Measurements from ENCODE around the gene PNKD.

PNKD gene

GRCh38 chr2:218269900-218270720 is at the start of gene PNKD, which contains the start of gene AAMP:
PNKD (plus strand) TSS chr2:218270519; CDS start chr2:218270536, 17 bp downstream.
AAMP (minus strand) TSS chr2:218270137; CDS start chr2:218270086, 51 bp downstream.
- peak; percentile 95 for DNase-seq (ENCODE audit: low read depth)

- DNase-seq (ENCODE audit: low read depth): no peak
Measured at GRCh38 chr2:218221000-218221399, 49.3 kb upstream of the PNKD start.

- no peak for DNase-seq (ENCODE audit: low read depth)
Measured at GRCh38 chr2:218223046-218223445, 47.3 kb upstream of the PNKD start.

- DNase-seq (ENCODE audit: low read depth): no peak
Measured at GRCh38 chr2:218224186-218224585, 46.1 kb upstream of the PNKD start.

- no peak for DNase-seq (ENCODE audit: low read depth)
Measured at GRCh38 chr2:218226903-218227302, 43.4 kb upstream of the PNKD start.

GRCh38 chr2:218228366-218229090 is 41.8 kb upstream of the PNKD start:
- no peak for DNase-seq (ENCODE audit: low read depth)

- DNase-seq (ENCODE audit: low read depth): peak; percentile 68
Measured at GRCh38 chr2:218229239-218229638, 41.1 kb upstream of the PNKD start.

GRCh38 chr2:218229851-218230250 is 40.5 kb upstream of the PNKD start:
- DNase-seq (ENCODE audit: low read depth): no peak

- DNase-seq (ENCODE audit: low read depth): no peak
Measured at GRCh38 chr2:218230882-218231281, 39.4 kb upstream of the PNKD start.

- DNase-seq (ENCODE audit: low read depth): no peak
Measured at GRCh38 chr2:218233543-218233942, 36.8 kb upstream of the PNKD start.

- no peak for DNase-seq (ENCODE audit: low read depth)
Measured at GRCh38 chr2:218234521-218234920, 35.8 kb upstream of the PNKD start.

- no peak for DNase-seq (ENCODE audit: low read depth)
Measured at GRCh38 chr2:218235017-218235416, 35.3 kb upstream of the PNKD start.

- no peak for DNase-seq (ENCODE audit: low read depth)
Measured at GRCh38 chr2:218236829-218237228, 33.5 kb upstream of the PNKD start.

- DNase-seq (ENCODE audit: low read depth): no peak
Measured at GRCh38 chr2:218238887-218239286, 31.4 kb upstream of the PNKD start.

- no peak for DNase-seq (ENCODE audit: low read depth)
Measured at GRCh38 chr2:218244204-218244603, 26.1 kb upstream of the PNKD start.

- no peak for DNase-seq (ENCODE audit: low read depth)
Measured at GRCh38 chr2:218244665-218245064, 25.7 kb upstream of the PNKD start.

- DNase-seq (ENCODE audit: low read depth): no peak
Measured at GRCh38 chr2:218245214-218245613, 25.1 kb upstream of the PNKD start.

GRCh38 chr2:218249691-218250090 is 20.6 kb upstream of the PNKD start:
- no peak for DNase-seq (ENCODE audit: low read depth)

GRCh38 chr2:218252509-218253231 is 17.6 kb upstream of the PNKD start:
- DNase-seq (ENCODE audit: low read depth): no peak

- DNase-seq (ENCODE audit: low read depth): no peak
Measured at GRCh38 chr2:218253232-218253625, 17.1 kb upstream of the PNKD start.

- peak; percentile 22 for DNase-seq (ENCODE audit: low read depth)
Measured at GRCh38 chr2:218255446-218255845, 14.9 kb upstream of the PNKD start.

- no peak for DNase-seq (ENCODE audit: low read depth)
Measured at GRCh38 chr2:218256612-218257350, 13.5 kb upstream of the PNKD start.

Data from non-pigmented ciliary epithelial cell (primary cell).